HTERT RPE-1 (cell line): Measurements from ENCODE around the gene OSTM1.

Source experiments
- in situ Hi-C: fragments of 300-500 bp; cut with MboI; formaldehyde crosslinking; loops from 4 replicates; pipeline ENCODE4 v1.14.3; 2020; ENCODE audit warnings: low sequenced_read_pairs

The OSTM1 gene

DNA sequence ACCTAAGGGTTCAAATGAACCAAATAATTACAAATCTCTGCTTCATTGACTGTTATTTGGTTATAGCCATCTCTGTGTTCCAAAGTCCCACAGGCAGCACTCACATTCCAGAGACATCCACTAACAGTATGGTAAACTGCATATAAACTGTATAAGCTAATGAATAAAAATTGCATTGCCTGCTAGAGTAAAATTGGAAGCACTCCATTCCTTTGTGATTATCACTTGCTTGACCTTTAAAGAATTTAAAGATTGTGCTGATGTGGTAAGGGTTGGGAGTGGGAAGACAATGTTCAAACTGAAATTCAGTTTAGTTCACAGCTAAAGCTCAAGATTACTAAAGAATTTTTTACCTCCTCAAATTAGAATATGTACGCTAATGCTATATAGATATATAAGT, 31.0 kb upstream of the OSTM1 start:
- in situ Hi-C loops = no loop called here

DNA sequence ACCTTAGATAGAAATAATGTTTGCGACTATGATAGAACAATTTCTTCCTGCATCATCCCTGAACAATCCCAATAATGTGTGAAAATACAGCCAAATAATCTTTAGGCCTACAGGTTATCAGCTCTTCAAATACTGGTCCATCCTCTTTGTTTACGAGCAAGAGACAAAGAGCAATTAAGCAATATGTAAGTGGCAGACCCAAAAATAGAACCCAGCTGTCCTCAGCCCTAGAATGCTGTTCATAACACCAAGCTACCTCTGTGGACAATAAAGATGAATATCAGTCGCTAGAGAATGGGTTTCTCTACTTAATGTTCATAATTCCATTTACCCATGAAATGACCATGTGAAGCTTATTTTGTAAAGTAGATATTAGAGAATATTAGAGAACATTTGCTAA, 28.4 kb upstream of the OSTM1 start:
- in situ Hi-C loops = no loop called here

DNA sequence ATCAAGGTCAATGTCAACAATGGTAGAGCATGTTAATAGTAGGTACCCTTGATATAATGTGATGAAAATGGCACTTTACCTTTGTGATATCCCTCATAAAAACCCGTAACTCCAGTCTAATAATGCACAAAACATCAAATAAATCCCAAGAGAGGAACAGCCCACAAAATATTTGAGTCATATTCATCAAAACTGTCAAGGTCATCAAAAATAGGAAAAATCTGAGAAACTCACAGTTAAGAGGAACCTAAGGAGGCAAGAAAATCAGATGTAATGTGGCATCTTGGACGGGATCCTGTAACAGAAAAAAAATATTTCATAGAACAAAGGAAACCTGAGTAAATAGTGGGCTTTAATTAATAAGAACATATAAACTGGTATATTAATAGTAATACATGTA, 25.5 kb upstream of the OSTM1 start:
- in situ Hi-C loops = no loop called here

DNA sequence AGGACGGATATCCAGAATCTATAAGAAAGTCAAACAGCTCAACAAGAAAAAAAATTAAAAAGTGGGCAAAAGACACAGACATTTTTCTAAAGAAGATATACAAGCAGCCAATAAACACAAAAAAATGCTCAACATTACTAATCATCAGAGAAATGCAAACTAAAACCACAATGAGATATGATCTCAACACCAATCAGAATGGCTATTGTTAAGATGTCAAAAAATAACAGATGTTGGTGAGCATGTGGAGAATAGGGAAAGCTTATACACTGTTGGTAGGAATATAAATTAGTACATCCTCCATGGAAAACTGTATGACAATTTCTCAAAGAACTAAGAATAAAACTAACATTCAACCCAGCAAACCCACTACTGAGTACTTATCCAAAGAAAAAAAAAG, 23.3 kb upstream of the OSTM1 start:
- in situ Hi-C loops = no loop called here

DNA sequence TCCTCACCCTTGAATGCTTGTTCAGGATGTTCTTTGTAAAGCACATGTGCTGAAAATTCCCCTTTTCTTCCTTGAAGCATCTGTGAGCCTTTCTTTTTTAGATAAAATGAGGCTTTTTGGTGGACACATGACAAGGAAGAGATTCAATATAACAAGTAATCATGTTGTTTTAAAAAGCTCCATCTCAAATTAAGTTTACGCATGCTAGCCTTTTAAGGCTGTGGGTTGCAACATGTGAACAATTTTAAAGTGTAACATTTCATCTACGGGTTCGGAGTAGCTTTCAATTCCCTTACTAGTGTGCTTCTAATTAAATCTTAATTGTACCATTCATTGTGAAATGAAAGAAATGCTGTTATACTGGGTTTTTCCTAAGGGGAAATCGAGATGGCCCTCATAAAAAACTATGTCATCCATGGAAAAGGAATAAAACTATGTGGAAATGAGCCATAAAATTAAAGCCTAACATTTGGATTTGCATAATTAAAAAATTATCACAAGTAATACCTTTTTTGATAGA, 19.3 kb upstream of the OSTM1 start:
- in situ Hi-C loops = no loop called here

DNA sequence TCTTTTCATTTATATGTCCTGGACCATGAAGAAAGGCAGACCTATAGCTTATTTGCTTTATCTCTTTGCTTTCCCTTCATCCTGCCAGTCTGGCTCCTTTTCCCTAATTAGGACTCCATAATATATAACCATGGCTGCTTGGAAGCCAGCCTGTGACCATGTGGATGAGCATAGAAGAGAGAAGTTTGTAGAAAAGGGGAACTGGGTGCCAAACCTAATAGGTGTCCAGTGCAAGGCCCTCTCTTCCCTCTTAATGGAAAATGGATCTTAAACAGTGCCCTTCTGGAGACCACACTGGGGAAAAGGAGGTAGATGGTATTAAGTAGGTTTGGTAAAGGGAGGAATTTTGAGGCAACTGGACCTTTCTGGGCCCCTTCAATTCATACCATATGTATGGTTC, 16.7 kb upstream of the OSTM1 start:
- in situ Hi-C loops = no loop called here

DNA sequence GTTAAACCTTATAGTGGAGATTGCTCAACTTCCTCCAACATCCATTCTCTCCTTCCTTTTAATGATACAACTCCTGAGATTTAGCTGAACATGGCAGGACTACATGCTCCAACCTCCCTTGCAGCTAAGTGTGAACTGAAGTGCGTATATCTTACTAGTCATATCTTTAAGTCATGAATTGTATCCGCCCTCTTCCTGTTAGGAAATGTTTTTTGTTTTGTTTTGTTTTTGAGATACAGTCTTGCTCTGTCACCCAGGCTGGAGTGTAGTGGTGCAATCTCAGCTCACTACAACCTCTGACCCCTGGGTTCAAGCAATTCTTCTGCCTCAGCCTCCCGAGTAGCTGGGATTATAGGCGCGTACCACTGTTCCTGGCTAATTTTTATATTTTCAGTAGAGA, 8.8 kb upstream of the OSTM1 start:
- in situ Hi-C loops = no loop called here

DNA sequence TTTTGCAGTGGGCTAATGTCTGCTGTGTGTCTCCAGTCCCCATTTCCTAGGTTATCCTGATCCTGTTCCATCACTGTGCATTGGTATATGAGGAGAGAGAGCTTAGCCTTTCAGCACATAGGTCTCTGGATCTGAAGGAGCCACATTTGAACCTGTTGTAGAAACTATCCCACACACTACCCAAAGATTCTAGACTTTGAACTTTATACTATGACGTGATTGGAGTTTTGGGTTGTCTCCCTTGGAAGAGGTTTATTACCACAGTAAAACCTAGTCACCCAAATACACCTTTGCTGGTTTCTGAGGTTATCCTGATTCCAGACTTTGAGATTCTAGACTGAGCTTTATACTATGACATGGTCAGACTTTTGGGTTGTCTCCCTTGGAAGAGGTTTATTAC, 8.0 kb upstream of the OSTM1 start:
- in situ Hi-C loops = no loop called here

DNA sequence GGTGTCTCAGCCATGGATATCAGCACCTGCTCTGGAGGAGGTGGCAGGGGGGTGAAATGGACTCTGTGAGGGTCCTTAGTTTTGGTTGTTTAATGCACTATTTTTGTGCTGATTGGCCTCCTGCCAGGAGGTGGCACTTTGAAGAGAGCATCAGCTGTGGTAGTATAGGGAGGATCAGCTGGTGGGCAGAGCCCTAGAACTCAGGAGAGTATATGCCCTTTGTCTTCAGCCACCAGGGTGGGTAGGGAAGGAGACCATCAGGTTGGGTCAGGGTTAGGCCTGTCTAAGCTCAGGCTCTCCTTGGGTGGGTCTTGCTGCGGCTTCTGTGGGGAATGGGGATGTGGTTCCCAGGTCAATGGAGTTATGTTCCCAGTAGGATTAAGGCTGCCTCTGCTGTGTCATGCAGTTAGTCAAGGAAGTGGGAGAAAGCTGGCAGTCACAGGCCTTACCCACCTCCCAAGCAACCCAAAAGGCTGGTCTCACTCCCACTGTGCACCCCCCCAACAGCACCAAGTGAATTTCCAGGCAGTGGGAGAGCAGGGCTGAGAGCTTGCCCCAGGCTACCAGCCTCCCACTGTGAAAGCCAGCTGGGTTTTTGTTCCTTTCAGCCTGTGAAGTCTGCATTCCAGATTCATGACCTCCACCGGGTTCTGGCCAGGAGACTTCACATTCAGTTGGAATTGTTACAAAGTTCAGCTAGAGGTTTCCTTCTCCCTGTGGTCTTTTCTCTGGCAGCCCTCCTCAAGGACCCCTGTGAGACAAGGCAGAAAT, 5.7 kb upstream of the OSTM1 start:
- in situ Hi-C loops = no loop called here

DNA sequence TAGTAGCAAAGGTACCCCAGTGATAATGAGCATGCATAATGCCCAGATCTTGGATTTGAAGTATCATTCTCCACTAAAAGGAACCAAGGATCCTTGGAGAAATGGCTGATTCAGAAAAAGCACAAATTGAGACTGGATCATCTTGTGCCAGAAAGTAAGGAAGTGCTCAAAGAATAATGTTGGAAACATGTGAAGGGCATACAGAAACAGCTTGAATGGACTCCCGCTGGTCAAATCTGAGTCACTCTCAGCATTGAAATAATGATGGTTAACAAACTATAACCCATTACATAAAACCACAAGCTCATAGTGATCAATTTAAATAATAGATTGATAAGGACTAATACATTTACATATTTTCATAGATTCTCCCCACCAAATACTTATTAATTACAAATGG, 3.6 kb upstream of the OSTM1 start:
- in situ Hi-C loops = no loop called here

DNA sequence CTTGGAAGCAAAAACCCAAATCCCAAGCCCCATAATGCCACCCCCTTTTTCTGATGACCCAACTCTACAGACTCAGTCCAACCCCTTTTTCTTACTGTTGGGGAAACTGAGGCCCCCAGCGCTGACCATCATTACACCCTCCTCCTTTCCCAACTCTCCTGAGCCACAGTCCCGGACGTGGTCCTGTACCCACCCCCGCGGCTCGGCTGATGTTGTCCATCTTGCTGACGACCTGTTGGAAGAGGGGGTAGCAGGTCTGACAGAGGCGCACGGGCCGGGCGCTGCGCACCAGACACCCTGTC, 533 bp downstream of the OSTM1 start:
- in situ Hi-C loops = no loop called here

DNA sequence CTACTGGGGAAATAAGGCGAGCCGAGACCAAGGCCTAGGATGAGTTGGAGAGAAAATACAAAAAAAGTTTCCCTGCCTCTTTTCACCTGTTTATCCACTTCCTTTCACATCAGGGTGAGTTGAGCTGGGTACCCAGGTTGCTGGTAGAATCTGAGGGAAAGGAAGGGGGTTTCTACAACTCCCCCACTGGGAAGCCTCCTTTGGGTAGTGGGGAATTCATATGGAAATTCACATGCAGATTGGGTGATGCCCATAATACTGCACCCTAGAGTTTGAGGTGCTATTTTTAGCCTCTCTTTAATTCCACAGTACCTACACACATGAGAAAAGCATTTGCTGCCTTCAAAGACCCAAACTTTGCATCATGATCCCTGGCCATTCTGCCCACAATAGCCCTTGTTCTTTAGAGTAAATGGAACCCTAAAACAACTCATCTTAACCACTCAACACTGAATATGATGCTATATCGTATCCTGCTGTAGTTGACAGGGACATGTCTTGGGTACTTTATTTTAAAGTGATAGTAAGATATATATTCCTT, 2.7 kb downstream of the OSTM1 start:
- in situ Hi-C loops = no loop called here

DNA sequence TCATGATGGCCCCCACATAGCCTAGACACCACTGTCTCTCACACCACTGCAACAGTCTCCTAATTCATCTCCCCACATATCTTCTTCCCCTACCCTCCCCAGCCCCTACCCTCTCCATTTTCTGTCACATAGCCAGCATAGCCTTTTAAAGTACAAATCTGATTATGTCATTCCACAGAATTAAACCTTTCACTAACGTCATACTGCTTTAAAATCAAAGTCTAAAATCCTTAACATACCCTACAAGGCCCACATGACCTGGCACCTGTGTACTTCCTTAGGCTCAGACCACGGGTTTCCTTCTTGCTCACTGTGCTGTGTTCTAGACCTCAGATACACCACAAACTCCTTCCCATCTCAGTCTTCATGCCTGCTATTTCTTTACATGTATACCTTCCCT, 5.9 kb downstream of the OSTM1 start:
- in situ Hi-C loops = no loop called here

DNA sequence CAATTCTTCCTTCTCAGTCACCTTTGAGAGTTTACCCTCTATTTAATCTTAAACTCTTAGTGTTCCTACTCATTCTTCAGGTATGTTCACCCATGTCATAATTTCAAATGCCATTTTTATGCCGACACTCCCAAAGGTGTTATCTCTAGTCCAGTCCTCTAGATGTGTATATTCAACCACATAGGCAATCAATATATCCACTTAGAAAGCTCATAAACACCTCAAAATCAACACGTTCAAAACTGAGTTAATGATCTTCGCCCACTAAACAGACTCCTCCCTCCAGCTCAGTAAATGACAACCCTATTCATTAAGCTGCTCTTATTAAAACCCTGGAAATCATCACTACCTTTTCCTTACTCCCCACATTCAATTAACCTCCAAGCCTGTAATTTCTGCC, 6.4 kb downstream of the OSTM1 start:
- in situ Hi-C loops = no loop called here

DNA sequence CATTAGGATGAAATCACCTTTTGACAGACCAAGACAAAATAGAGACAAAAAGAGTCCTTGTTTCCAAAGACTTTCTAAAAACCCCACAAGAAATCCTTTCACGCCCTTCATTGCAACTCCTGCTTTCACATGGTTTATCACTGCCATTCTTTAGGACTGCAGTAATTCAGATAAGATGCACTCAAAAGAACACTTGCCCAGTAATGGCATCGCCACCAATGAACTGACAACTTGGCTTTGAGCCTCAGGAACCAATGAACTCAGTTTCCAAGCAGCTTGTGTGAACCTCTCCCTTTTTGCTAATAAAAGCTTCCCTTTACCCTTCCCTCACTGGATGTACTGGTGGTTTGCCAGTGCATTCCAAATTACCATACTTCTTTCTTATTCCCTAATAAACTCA, 21.8 kb downstream of the OSTM1 start:
- in situ Hi-C loops = no loop called here

DNA sequence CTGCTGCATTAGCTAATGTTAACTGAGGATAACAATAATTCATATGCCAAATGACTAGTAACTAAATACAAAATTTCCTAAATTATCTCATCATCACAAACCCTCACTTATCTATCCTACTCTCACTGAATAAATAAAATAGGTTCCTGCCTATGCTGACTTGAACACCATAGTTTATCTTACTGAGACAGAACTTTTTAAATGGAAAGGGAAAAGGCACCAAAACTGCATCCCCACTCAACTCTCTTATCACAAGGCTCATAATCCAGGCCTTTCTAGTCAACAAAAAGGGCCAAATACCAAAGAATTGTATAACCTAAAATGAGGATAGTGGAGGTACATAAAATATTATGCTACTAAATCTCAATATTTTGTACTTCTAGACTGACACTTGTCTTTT, 23.1 kb downstream of the OSTM1 start:
- in situ Hi-C loops = no loop called here

DNA sequence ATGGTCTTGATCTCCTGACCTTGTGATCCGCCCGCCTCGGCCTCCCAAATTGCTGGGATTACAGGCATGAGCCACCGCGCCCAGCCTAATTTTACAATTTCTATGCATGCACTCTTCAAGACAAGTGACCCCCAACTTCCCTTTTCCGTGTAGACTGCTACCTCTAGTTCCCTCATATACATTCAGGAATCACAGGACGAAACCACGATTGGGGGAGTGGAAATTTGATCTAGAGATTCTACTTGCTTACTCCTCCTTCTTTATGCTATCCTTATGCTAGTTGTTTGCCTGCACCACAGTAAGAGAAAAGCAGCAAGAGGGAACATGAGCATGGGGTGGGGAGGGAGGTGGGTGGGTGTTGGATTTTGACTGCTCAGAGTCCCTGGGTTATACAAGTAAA, 34.9 kb downstream of the OSTM1 start:
- in situ Hi-C loops = no loop called here

DNA sequence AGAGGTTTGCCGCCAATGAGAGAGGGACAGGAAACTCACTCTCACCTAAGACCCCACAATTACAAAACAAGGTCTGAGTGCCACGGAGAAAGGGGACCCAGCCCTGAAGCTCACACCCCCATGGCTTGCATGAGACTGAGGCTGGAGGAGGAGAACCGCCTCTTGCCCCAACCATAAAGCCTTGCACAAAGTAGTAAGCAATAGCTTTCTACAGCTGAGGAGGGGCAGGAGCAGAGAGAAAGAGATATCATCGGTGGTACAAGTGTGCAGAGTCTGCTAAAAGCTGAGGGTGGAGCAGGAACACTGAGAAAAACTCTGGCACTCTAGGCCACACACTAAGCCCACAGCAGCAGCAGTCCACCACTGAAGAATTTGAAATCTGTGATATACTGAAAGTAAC, 37.7 kb downstream of the OSTM1 start:
- in situ Hi-C loops = no loop called here

DNA sequence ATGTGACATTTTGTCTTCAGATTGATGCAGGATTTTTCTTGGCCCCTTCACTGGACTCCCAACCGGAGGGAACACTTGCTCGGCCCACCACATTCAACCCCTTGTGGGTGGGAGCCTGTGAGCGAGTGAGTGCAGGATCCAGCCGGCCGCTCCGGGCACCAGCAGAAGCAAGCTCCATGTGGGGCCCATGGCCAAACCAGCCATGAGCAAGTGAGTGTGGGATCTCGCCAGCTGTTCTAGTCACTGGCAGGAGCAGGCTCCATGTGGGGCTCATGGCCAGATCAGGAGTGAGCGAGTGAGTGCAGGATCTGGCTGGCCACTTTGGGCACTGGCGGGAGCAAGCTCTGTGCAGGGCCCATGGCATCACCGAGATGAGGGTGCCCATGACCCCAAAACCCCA, 42.6 kb downstream of the OSTM1 start:
- in situ Hi-C loops = no loop called here

DNA sequence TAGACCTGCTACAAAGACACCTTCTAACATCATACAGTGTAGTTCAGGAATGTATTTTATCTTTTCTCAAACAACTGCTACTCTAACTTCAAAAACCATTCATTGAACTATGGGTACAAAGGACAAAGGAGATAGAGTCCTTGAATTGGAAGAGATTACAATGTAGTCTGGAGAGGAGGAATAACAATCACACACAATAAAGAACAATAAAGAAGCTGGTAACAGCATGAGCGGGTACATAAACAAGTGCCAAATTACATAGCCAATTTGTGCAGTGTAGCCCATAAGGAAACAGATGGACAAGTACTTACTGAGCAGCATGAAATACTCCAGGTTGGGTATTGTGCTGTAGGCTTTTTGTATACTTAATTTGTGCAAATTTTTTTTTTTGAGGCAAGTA, 44.3 kb downstream of the OSTM1 start:
- in situ Hi-C loops = no loop called here

DNA sequence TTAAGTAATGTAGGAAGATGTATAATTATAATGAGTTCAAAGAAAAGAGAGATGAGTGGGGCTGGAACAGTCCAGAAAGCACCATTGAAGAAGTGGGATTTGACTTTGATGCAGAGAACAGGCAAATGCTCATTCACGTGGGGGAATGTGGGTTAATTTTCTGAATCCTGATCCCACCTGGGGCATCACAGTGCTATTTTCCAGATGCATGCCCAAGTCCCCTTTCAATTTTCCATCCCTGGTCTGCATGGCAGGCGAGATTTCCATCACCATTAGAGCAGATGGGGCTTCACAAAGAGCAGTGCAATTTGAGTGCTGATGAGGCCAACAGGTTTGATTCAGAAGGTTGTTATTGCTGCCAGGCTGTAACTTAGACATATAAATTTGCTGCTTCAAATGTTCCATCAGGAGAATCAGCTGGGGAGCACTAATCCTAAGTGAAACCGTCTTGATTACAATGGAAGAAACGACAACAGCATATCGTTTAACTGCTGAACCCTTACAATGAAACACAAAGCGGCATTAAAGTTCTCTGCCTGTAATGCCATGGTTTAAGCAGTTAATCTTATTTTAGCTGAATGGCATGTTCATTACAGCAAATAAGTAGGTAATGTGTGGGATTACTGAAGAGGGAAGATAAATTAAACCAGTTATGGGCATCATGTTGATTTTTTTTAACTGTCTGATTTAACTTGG, 45.2 kb downstream of the OSTM1 start:
- in situ Hi-C loops = no loop called here

DNA sequence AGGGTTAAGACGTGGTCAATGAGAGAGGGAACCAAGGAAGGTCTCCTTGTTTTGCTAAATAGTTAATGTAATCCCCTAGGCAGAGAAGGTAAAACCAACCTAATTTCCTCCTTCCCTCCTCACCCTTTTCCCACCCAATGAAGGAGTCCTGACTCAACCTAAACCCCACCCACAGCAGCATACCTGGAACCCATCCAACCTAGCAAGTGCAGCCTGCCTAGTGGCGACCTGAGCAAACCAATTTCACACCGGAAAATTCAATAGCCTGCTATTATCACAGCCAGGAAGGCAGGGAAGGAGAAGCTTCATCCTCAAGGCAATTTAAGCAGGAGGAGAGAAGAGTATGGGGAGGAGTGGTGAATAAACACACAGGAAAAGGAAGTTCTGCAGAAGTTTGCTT, 46.9 kb downstream of the OSTM1 start:
- in situ Hi-C loops = no loop called here

DNA sequence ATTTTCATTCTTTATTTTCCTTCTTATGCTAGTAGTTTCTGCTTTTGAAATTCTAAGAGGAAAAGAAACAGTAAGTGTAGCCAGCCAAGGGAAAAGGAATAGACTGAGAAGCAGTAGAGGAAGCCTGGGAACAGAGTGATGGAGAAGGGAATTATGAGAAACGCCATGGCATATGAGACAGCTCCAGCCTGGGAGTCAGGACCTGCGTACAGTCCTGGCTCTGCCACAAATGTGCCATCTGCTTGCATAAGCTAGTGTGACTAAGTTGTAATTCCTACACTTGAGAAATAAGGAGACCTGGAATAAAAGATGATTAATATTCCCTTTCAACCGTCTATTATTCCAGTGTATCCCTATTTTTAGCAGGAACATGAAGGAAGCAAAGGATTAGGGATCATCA, 47.5 kb downstream of the OSTM1 start:
- in situ Hi-C loops = no loop called here
